PC-3 (cell line): ENCODE results near the gene ANKRD52.

ENCODE experiments used
- CTCF ChIP-seq: fragments of 300-600 bp; sonication (generic); conservative IDR thresholded peaks from 2 replicates; pipeline ENCODE4 v1.5.1; 2017; ENCODE audit warnings: antibody characterized with exemption, low read depth, mild to moderate bottlenecking, low read length
- EZH2 ChIP-seq: fragments of 300-600 bp; sonication (generic); IDR thresholded peaks from one replicate; pipeline ENCODE4 v1.6.1; 2017; ENCODE audit warnings: antibody characterized with exemption, mild to moderate bottlenecking, low read length; ENCODE audit not compliant: unreplicated experiment

GRCh38 chr12:56208006-56208405 lies 50.2 kb downstream of the ANKRD52 start:
- TF ChIP-seq CTCF = no peak
- TF ChIP-seq EZH2 = no peak
